T-cell (primary cell): Measurements from ENCODE around the gene HCN1. TPM values are rescaled to one million over a fixed set of nuclear protein-coding genes. Genes with fewer than 3 reads are reported as not detected.

ENCODE experiments used
- ATAC-seq, 4 experiments: fragments of 200-7000 bp in 3 of 4; fragments of 150-1000 bp in 1 of 4; cut with Tn5 transposase; replicated peaks in 1 of 4; 1 replicate in 3 of 4; 2 replicates in 1 of 4; pipeline ENCODE4 v1.10.0; 2021; ENCODE audit warnings: moderate library complexity in 3 of 4, mild to moderate bottlenecking in 2 of 4, moderate number of reproducible peaks in 1 of 4
- CTCF ChIA-PET, 2 donors: fragments of 300-600 bp; sonication (Branson Sonifier 250); formaldehyde crosslinking; loops; one replicate each; lab custom pipeline; 2022; ENCODE audit warnings: antibody characterized with exemption in 2 of 2; lab: Charles Lee
- POLR2A ChIA-PET, 2 donors: fragments of 300-600 bp; sonication (Branson Sonifier 250); formaldehyde crosslinking; loops; one replicate each; lab custom pipeline; 2022; ENCODE audit warnings: antibody characterized with exemption in 2 of 2; lab: Charles Lee
- DNase-seq, 35 experiments: peaks; one replicate each; pipeline versions ENCODE4 v3.0.0 to v3.0.0-alpha.2; 2013 to 2023
- H3K27ac ChIP-seq: one replicate; pipeline ENCODE4 v1.5.1; 2013; ENCODE audit warnings: low read length
- H3K27me3 ChIP-seq, 2 experiments: replicated peaks in 1 of 2; 1 replicate in 1 of 2; 2 replicates in 1 of 2; pipeline versions ENCODE4 v1.6.1 to v1.7.0; 2013; ENCODE audit warnings: low read length in 1 of 2, mixed read lengths in 1 of 2; ENCODE audit not compliant: control insufficient read depth in 2 of 2, insufficient read depth in 2 of 2; ENCODE audit errors: extremely low read depth in 1 of 2
- H3K36me3 ChIP-seq, 2 donors: 1 replicate in 1 of 2; 2 replicates in 1 of 2; pipeline versions ENCODE4 v1.6.1 to v1.7.0; 2013; ENCODE audit warnings: low read length in 1 of 2; ENCODE audit not compliant: control insufficient read depth in 2 of 2, insufficient read depth in 1 of 2; ENCODE audit errors: extremely low read depth in 1 of 2
- H3K4me1 ChIP-seq, 2 experiments: 1 replicate in 1 of 2; 2 replicates in 1 of 2; pipeline versions ENCODE4 v1.6.1 to v1.7.0; 2013; ENCODE audit warnings: low read length in 2 of 2, mixed read lengths in 1 of 2; ENCODE audit not compliant: insufficient read depth in 2 of 2, control insufficient read depth in 1 of 2; ENCODE audit errors: extremely low read depth in 1 of 2
- H3K4me3 ChIP-seq, 2 donors: 1 replicate in 1 of 2; 2 replicates in 1 of 2; pipeline versions ENCODE4 v1.5.1 to v1.7.0; 2013; ENCODE audit warnings: mild to moderate bottlenecking in 2 of 2, low read length in 1 of 2, moderate library complexity in 1 of 2; ENCODE audit not compliant: control insufficient read depth in 1 of 2; ENCODE audit errors: extremely low read depth in 1 of 2
- H3K9me3 ChIP-seq: 2 replicates; pipeline ENCODE4 v1.7.0; 2013
- H3K27ac Mint-ChIP-seq, 2 donors: one replicate each; pipeline ENCODE4 v1.8.0; 2020 to 2021; ENCODE audit warnings: mild to moderate bottlenecking in 2 of 2, mixed read lengths in 2 of 2
- H3K27me3 Mint-ChIP-seq, 2 donors: one replicate each; pipeline ENCODE4 v1.8.0; 2021 to 2022; ENCODE audit warnings: mixed read lengths in 2 of 2
- H3K36me3 Mint-ChIP-seq: one replicate; pipeline ENCODE4 v1.8.0; 2021; ENCODE audit warnings: mixed read lengths
- H3K4me1 Mint-ChIP-seq, 3 donors: one replicate each; pipeline ENCODE4 v1.8.0; 2020 to 2022; ENCODE audit warnings: mixed read lengths in 3 of 3, mild to moderate bottlenecking in 1 of 3
- H3K4me3 Mint-ChIP-seq, 3 donors: one replicate each; pipeline ENCODE4 v1.8.0; 2020 to 2022; ENCODE audit warnings: mild to moderate bottlenecking in 3 of 3, mixed read lengths in 3 of 3, moderate library complexity in 3 of 3
- H3K9me3 Mint-ChIP-seq, 3 donors: one replicate each; pipeline ENCODE4 v1.8.0; 2020 to 2022; ENCODE audit warnings: mixed read lengths in 3 of 3
- WGBS: methylation state at CpG from one replicate; pipeline ENCODE4 v1.1.5; 2013; ENCODE audit warnings: missing lambda C conversion rate; ENCODE audit not compliant: insufficient coverage; 5-methylcytosine and 5-hydroxymethylcytosine counted together
- total RNA-seq, 35 experiments: library from RNA in 6 of 35; stranded (reverse) in 6 of 35; fragments of 120-200 nt in 1 of 35; gene quantifications; one replicate each; pipeline versions ENCODE4 v1.2.1 to v1.2.4 and lab custom pipeline; 2013 to 2026

Gene HCN1
- total RNA-seq, 5 donors from 2014 or later (not counting 1 experiment from before 2014, with no cell fraction given): not detected

DNA sequence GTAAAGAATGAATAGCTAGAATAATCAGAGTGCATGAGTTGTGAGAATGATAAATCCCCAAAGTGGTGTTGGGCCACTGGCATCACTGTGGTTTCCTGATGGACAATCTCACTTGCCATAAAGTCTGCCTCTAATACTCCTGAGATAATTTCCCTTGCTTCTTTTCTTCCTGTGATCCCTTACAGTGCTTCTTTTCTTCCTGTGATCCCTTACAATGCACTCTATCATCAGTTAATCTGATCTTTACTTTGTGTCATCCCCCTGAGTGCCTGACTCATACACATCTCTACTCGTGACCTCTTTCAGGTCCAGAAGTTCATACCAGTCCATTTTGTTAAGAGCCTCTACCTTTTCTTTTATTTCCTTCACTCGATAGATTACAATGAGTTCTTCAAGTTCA lies 418.3 kb downstream of the HCN1 start:
- DNase-seq (no peak), ATAC-seq (no peak)
- Histone ChIP-seq H3K27me3 (no peaks in the 10 kb centered on the region), H3K4me3 (no peak overlapping the region), H3K4me1 (no peaks in the 10 kb centered on the region), H3K9me3 (no peaks in the 10 kb centered on the region), H3K36me3 (no peaks in the 10 kb centered on the region), H3K27ac (no peak overlapping the region)
- no peaks in the 10 kb centered on the region for H3K27me3 Mint-ChIP-seq
- peaks cover 8 to 17% (median 9%) of the 10 kb centered on the region in 3 donors for H3K9me3 Mint-ChIP-seq
- H3K27ac Mint-ChIP-seq: no peak overlapping the region
- no peaks in the 10 kb centered on the region for H3K4me1 Mint-ChIP-seq
- CTCF ChIA-PET: no interaction called here
- POLR2A ChIA-PET: no interaction called here
- WGBS: 38% methylated on average over 1 of the region's 2 CpGs
- H3K36me3 Mint-ChIP-seq: no peaks in the 10 kb centered on the region
- H3K4me3 Mint-ChIP-seq: no peak overlapping the region

DNA sequence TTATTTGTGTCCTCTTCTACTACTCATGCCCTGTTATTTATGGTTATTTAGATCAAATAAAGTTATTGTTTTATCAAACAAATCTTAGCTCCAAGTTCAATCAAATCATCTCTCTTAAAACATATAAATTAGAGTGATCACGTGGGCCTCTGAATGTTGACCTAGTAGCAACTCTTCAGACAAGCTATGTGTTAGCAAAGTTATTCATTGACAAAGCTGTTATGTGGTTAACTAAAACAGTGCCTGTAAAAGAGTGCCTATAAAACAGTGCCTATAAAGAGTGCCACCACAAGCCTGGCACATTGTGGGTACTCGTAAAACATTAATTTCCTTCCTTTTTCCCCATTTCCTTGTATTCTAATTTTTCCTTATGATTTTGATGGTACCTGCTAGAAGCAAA lies 421.9 kb downstream of the HCN1 start:
- no peaks in the 10 kb centered on the region for H3K36me3 Mint-ChIP-seq
- Histone ChIP-seq H3K27me3 (no peaks in the 10 kb centered on the region), H3K9me3 (no peaks in the 10 kb centered on the region), H3K4me3 (no peak overlapping the region), H3K27ac (no peak overlapping the region), H3K36me3 (no peaks in the 10 kb centered on the region), H3K4me1 (no peaks in the 10 kb centered on the region)
- ATAC-seq (no peak), DNase-seq (no peak)
- peaks cover 3 to 21% (median 9%) of the 10 kb centered on the region in 3 donors for H3K9me3 Mint-ChIP-seq
- no peak overlapping the region for H3K27ac Mint-ChIP-seq
- WGBS: 40% methylated on average over 1 of the region's 2 CpGs
- POLR2A ChIA-PET: no interaction called here
- CTCF ChIA-PET: no interaction called here
- no peak overlapping the region for H3K4me3 Mint-ChIP-seq
- no peaks in the 10 kb centered on the region for H3K4me1 Mint-ChIP-seq
- no peaks in the 10 kb centered on the region for H3K27me3 Mint-ChIP-seq

DNA sequence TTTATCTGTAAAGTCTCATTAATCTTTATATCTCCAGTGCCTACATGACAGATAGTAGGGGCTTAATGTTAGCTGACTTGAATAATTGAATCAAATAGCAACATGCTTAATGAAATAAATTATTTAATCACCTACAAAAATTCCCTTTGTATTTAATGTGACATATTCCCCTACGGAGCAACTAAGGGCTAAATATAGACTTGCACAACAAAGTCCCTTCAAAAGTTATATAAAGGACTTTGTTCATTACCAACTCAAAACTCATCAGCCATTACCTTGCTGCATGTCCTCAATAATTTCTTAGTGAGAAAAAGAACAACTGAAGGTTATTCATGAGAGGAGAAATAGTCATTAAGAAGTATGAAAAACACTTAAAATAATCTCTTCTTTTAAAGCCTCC lies 424.6 kb downstream of the HCN1 start:
- Histone ChIP-seq H3K9me3 (no peaks in the 10 kb centered on the region), H3K27me3 (no peaks in the 10 kb centered on the region), H3K4me3 (no peak overlapping the region), H3K4me1 (no peaks in the 10 kb centered on the region), H3K36me3 (no peaks in the 10 kb centered on the region), H3K27ac (no peak overlapping the region)
- Mint-ChIP-seq H3K4me1 (no peaks in the 10 kb centered on the region), H3K27me3 (no peaks in the 10 kb centered on the region), H3K36me3 (no peaks in the 10 kb centered on the region), H3K27ac (no peak overlapping the region), H3K9me3 (peaks cover 5 to 14% (median 7%) of the 10 kb centered on the region in 3 donors), H3K4me3 (no peak overlapping the region)
- CTCF ChIA-PET: no interaction called here
- DNase-seq (no peak), ATAC-seq (no peak)
- POLR2A ChIA-PET: no interaction called here
- no CpG with 5 or more reads among the region's 1 CpG for WGBS

DNA sequence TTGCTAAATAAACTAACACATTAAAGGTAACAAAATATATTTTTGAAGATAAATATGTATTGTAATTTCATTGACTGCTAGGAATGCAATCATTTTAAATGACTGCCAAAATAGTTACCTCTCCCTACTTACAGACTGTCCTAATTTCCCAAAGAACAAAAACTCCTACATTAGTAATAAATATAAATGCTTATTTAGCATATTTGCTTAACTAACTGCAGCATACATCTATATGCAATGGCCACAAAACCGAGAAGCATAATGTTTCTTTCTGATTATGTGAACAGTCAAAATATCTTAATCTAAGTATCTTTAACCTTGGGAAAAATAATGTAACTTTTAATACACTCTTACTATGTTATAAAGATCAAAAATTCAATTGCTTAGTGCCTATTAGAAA lies 431.7 kb downstream of the HCN1 start:
- Mint-ChIP-seq H3K36me3 (no peaks in the 10 kb centered on the region), H3K4me1 (no peaks in the 10 kb centered on the region), H3K4me3 (no peak overlapping the region), H3K27ac (no peak overlapping the region), H3K9me3 (peaks cover 13 to 16% (median 13%) of the 10 kb centered on the region in 3 donors), H3K27me3 (no peaks in the 10 kb centered on the region)
- WGBS: no CpG with 5 or more reads among the region's 1 CpG
- H3K4me3 ChIP-seq: no peak overlapping the region
- DNase-seq (no peak), ATAC-seq (no peak)
- H3K9me3 ChIP-seq: no peaks in the 10 kb centered on the region
- H3K36me3 ChIP-seq: no peaks in the 10 kb centered on the region
- H3K27me3 ChIP-seq: no peaks in the 10 kb centered on the region
- no peak overlapping the region for H3K27ac ChIP-seq
- ChIA-PET CTCF (no interaction called here), POLR2A (interaction anchor here in 1 of 2 donors (0.7 kb wide), 1 partner anchor 8 kb away, joined by 4 read pairs; no protein-coding TSS in a partner anchor)
- H3K4me1 ChIP-seq: no peaks in the 10 kb centered on the region

DNA sequence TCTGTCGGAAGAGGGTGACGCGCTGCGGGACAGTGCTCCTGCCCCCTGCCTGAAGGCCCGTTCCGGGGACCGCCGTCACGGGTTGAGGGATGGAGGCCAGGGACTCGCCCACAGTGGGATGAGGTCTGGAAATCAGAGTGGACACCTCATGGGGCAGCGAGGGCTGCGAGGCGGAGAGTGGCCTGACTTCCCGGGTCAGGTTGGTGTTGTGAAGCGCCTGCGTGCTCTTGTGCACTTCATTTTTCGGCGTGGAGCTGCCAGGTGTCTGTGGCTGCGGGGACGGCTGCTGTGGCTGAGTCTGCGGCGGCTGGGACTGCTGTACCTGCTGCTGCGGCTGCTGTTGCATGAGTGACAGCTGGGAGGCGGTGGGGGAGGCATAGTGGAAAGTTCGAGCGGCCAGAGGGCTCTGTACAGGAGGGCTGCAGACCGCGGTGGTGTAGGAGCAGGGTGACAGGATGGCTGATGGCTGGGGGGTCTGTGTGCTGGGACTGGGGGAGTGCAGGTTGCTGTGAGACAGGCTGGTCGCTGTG lies 434.1 kb downstream of the HCN1 start:
- peaks cover 12 to 16% (median 16%) of the 10 kb centered on the region in 3 donors for H3K9me3 Mint-ChIP-seq
- H3K27me3 Mint-ChIP-seq: no peaks in the 10 kb centered on the region
- H3K27ac ChIP-seq: no peak overlapping the region
- H3K36me3 ChIP-seq: no peaks in the 10 kb centered on the region
- ATAC-seq: no peak
- H3K36me3 Mint-ChIP-seq: no peaks in the 10 kb centered on the region
- H3K4me3 ChIP-seq: no peak overlapping the region
- H3K9me3 ChIP-seq: no peaks in the 10 kb centered on the region
- H3K4me3 Mint-ChIP-seq: no peak overlapping the region
- H3K27me3 ChIP-seq: no peaks in the 10 kb centered on the region
- H3K27ac Mint-ChIP-seq: no peak overlapping the region
- 91% methylated on average over 29 of the region's 29 CpGs for WGBS
- H3K4me1 Mint-ChIP-seq: no peaks in the 10 kb centered on the region
- DNase-seq: no peak
- no peaks in the 10 kb centered on the region for H3K4me1 ChIP-seq
- CTCF ChIA-PET: no interaction called here
- POLR2A ChIA-PET: no interaction called here

DNA sequence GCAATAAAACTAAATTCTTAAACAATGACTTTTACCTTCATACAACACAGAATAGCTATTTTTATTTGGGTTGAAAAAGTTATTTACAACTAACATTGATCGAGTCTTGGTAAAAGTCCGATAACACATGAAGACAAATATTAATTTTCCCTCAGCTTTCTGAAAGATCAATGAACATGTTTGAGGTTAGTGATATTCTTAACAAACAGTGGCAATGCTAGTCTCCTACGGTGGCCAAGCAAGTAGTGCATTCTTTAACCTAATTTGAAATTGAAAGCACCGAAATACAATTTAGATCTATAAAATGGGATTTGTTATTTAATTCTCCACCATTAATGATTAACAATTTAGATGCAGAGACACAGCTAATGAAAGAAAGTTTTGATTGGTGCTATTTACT lies 435.1 kb downstream of the HCN1 start:
- H3K4me3 Mint-ChIP-seq: no peak overlapping the region

DNA sequence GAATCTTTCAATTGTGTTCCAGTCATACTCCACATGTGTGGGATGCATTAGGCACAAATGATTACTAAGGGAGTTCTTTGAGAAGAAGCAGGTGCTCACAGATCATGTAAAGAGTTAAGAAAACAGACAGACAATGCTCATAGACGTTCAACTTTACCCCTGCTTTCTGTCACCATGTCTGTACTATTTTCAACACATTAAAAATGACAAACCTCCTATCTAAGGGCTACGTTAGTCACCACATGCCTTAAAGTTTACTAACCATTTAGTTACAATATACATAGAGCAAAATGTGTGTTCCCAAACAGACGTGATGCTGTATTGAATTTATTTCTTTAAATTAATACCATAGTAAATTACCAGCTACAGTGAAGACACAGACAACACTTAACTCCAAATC lies 435.9 kb downstream of the HCN1 start:
- WGBS: 60% methylated on average over 1 of the region's 3 CpGs
- H3K4me1 ChIP-seq: no peaks in the 10 kb centered on the region
- POLR2A ChIA-PET: no interaction called here

More for the DNA sequence above, 435.1 kb downstream of the HCN1 start:
- Mint-ChIP-seq H3K27me3 (no peaks in the 10 kb centered on the region), H3K27ac (no peak overlapping the region), H3K9me3 (peaks cover 16 to 20% (median 16%) of the 10 kb centered on the region in 3 donors), H3K4me1 (no peaks in the 10 kb centered on the region), H3K36me3 (no peaks in the 10 kb centered on the region)
- WGBS: no CpG with 5 or more reads among the region's 4 CpGs
- ATAC-seq (no peak), DNase-seq (no peak)
- no peak overlapping the region for H3K4me3 ChIP-seq
- no peak overlapping the region for H3K27ac ChIP-seq
- no peaks in the 10 kb centered on the region for H3K27me3 ChIP-seq
- H3K4me1 ChIP-seq: no peaks in the 10 kb centered on the region
- ChIA-PET CTCF (no interaction called here), POLR2A (no interaction called here)
- H3K36me3 ChIP-seq: no peaks in the 10 kb centered on the region
- H3K9me3 ChIP-seq: no peaks in the 10 kb centered on the region

More for the DNA sequence above, 435.9 kb downstream of the HCN1 start:
- Histone ChIP-seq H3K27ac (no peak overlapping the region), H3K27me3 (no peaks in the 10 kb centered on the region), H3K4me3 (no peak overlapping the region), H3K9me3 (no peaks in the 10 kb centered on the region), H3K36me3 (no peaks in the 10 kb centered on the region)
- H3K27ac Mint-ChIP-seq: no peak overlapping the region
- H3K9me3 Mint-ChIP-seq: peaks cover 10 to 16% (median 16%) of the 10 kb centered on the region in 3 donors
- no peaks in the 10 kb centered on the region for H3K27me3 Mint-ChIP-seq
- H3K4me3 Mint-ChIP-seq: no peak overlapping the region
- no peak for DNase-seq
- H3K36me3 Mint-ChIP-seq: no peaks in the 10 kb centered on the region
- H3K4me1 Mint-ChIP-seq: no peaks in the 10 kb centered on the region
- CTCF ChIA-PET: no interaction called here
- no peak for ATAC-seq
